GM12878 (cell line): ENCODE data around the gene ACP4. TPM values are rescaled to one million over a fixed set of nuclear protein-coding genes. Genes with fewer than 3 reads are reported as not detected.

Source experiments
- ATAC-seq: fragments of 200-7000 bp; cut with Tn5 transposase; 3 replicates; pipeline ENCODE4 v1.9.1; 2020; ENCODE audit warnings: mild to moderate bottlenecking, moderate library complexity
- BruUV-seq: library from RNA; stranded (reverse); fragments of 400-500 nt; replicated peaks from 2 replicates; lab custom pipeline; 2021; lab: Mats Ljungman, UMichigan
- CTCF ChIA-PET: fragments of 300-600 bp; sonication (Branson Sonifier 250); formaldehyde crosslinking; extraction: SDS; loops from one replicate; lab custom pipeline; 2021; ENCODE audit warnings: inconsistent platforms; lab: Yijun Ruan, JAX
- POLR2A ChIA-PET: fragments of 350-600 bp; formaldehyde crosslinking; extraction: SDS; loops from one replicate; lab custom pipeline; 2021; ENCODE audit warnings: inconsistent platforms; lab: Charles Lee
- RAD21 ChIA-PET: fragments of 300-600 bp; sonication (Branson Sonifier 250); formaldehyde crosslinking; loops from one replicate; lab custom pipeline; 2023; ENCODE audit warnings: antibody characterized with exemption; ENCODE audit not compliant: unreplicated experiment; lab: Charles Lee
- SMC1A ChIA-PET: fragments of 300-600 bp; sonication (Branson Sonifier 250); formaldehyde crosslinking; loops from one replicate; lab custom pipeline; 2023; ENCODE audit not compliant: unreplicated experiment, uncharacterized antibody; lab: Charles Lee
- DNase-seq: peaks from one replicate; pipeline ENCODE4 v3.0.0-alpha.2; 2011; ENCODE audit warnings: low read depth, low spot score
- FAIRE-seq: peaks from 3 replicates; lab custom pipeline; 2011; peaks lifted over from hg19 to GRCh38; lab: Jason Lieb, UNC
- H2AFZ ChIP-seq: 2 replicates; pipeline ENCODE4 v1.6.0; 2011; ENCODE audit warnings: low read depth, low read length, control low read depth; ENCODE audit not compliant: control insufficient read depth
- H3K27ac ChIP-seq: 2 replicates; pipeline ENCODE4 v1.5.1; 2011; ENCODE audit warnings: control low read depth; ENCODE audit not compliant: control insufficient read depth, insufficient read depth
- H3K27me3 ChIP-seq, 2 experiments: replicated peaks in 1 of 2; 2 replicates each; pipeline versions ENCODE4 v1.6.0 to v1.6.1; 2011; ENCODE audit warnings: low read length in 1 of 2; ENCODE audit not compliant: control insufficient read depth in 2 of 2, insufficient read depth in 2 of 2
- H3K36me3 ChIP-seq, 2 experiments: 2 replicates each; pipeline ENCODE4 v1.5.1; 2011; ENCODE audit warnings: low read length in 1 of 2; ENCODE audit not compliant: control insufficient read depth in 2 of 2, insufficient read depth in 2 of 2
- H3K4me1 ChIP-seq: 2 replicates; pipeline ENCODE4 v1.6.1; 2011; ENCODE audit warnings: mild to moderate bottlenecking, low read length, moderate library complexity, mixed read lengths; ENCODE audit not compliant: control insufficient read depth, insufficient read depth
- H3K4me2 ChIP-seq: 2 replicates; pipeline ENCODE4 v1.6.0; 2011; ENCODE audit warnings: control low read depth; ENCODE audit not compliant: control insufficient read depth, insufficient read depth
- H3K4me3 ChIP-seq: fragments of 200-600 bp; sonication (generic); 2 replicates; pipeline ENCODE4 v1.5.1; 2016
- H3K79me2 ChIP-seq: 2 replicates; pipeline ENCODE4 v1.6.0; 2011; ENCODE audit warnings: low read length; ENCODE audit not compliant: control insufficient read depth, insufficient read depth
- H3K9ac ChIP-seq: 2 replicates; pipeline ENCODE4 v1.8.0; 2011; ENCODE audit warnings: low read length, control low read depth, mixed read lengths; ENCODE audit not compliant: control insufficient read depth, insufficient read depth
- H3K9me3 ChIP-seq: replicated peaks from 3 replicates; pipeline ENCODE4 v1.5.1; 2011; ENCODE audit warnings: mild to moderate bottlenecking, low read length; ENCODE audit not compliant: control insufficient read depth, insufficient read depth
- H4K20me1 ChIP-seq: 2 replicates; pipeline ENCODE4 v1.6.0; 2011; ENCODE audit not compliant: control insufficient read depth, insufficient read depth
- CBX5 ChIP-seq: sonication (generic); IDR thresholded peaks from 2 replicates; pipeline ENCODE4 v1.6.1; 2016; ENCODE audit warnings: low read depth, moderate library complexity, mild to moderate bottlenecking, inconsistent platforms
- CHD2 ChIP-seq: IDR thresholded peaks from 2 replicates; pipeline ENCODE4 v1.6.1; 2011; ENCODE audit warnings: low read depth, low read length, improper control_type of control experiment, borderline replicate concordance
- FOS ChIP-seq: IDR thresholded peaks from 3 replicates; pipeline ENCODE4 v1.6.1; 2011; ENCODE audit warnings: borderline replicate concordance; ENCODE audit not compliant: insufficient read length; ENCODE audit errors: extremely low read depth
- GATAD2B ChIP-seq: fragments of 450-650 bp; conservative IDR thresholded peaks from 2 replicates; pipeline ENCODE4 v1.6.1; 2017; ENCODE audit warnings: low read depth, mild to moderate bottlenecking, moderate library complexity
- IKZF2 ChIP-seq, 2 experiments: fragments of 450-650 bp; IDR thresholded peaks; 2 replicates each; pipeline ENCODE4 v1.6.1; 2017; ENCODE audit warnings: mild to moderate bottlenecking in 2 of 2, moderate library complexity in 2 of 2
- MEF2A ChIP-seq: IDR thresholded peaks from 2 replicates; pipeline ENCODE4 v1.6.1; 2011; ENCODE audit warnings: low read depth, mild to moderate bottlenecking, low read length, moderate library complexity; ENCODE audit not compliant: insufficient read depth
- NFXL1 ChIP-seq: fragments of 450-650 bp; IDR thresholded peaks from 2 replicates; pipeline ENCODE4 v1.6.1; 2017; ENCODE audit warnings: antibody characterized with exemption, mild to moderate bottlenecking, borderline replicate concordance
- NFYB ChIP-seq: IDR thresholded peaks from 2 replicates; pipeline ENCODE4 v1.6.1; 2011; ENCODE audit warnings: low read depth, mild to moderate bottlenecking, low read length, improper control_type of control experiment, moderate library complexity; ENCODE audit not compliant: insufficient read depth
- RB1 ChIP-seq: fragments of 450-650 bp; formaldehyde crosslinking; IDR thresholded peaks from 2 replicates; pipeline ENCODE4 v1.6.1; 2017; ENCODE audit warnings: mild to moderate bottlenecking, borderline replicate concordance
- SREBF2 ChIP-seq: IDR thresholded peaks from 2 replicates; pipeline ENCODE4 v1.6.1; 2012; ENCODE audit warnings: mild to moderate bottlenecking, low read length
- STAT1 ChIP-seq: fragments of 450-650 bp; conservative IDR thresholded peaks from 2 replicates; pipeline ENCODE4 v1.6.1; 2014; ENCODE audit warnings: antibody characterized with exemption, mild to moderate bottlenecking
- SUZ12 ChIP-seq: fragments of 200-600 bp; sonication (generic); IDR thresholded peaks from one replicate; pipeline ENCODE4 v1.6.1; 2018; ENCODE audit warnings: antibody characterized with exemption, mild to moderate bottlenecking; ENCODE audit not compliant: unreplicated experiment
- TAF1 ChIP-seq: IDR thresholded peaks from 2 replicates; pipeline ENCODE4 v1.6.1; 2011; ENCODE audit warnings: mild to moderate bottlenecking, low read depth, low read length, borderline replicate concordance
- TCF12 ChIP-seq: IDR thresholded peaks from 2 replicates; pipeline ENCODE4 v1.6.1; 2011; ENCODE audit warnings: low read depth, mild to moderate bottlenecking, low read length
- ZNF24 ChIP-seq: fragments of 450-650 bp; IDR thresholded peaks from 2 replicates; pipeline ENCODE4 v1.6.1; 2017; ENCODE audit warnings: antibody characterized with exemption, mild to moderate bottlenecking
- ZNF622 ChIP-seq: fragments of 450-650 bp; IDR thresholded peaks from 2 replicates; pipeline ENCODE4 v1.6.1; 2017; ENCODE audit warnings: mild to moderate bottlenecking, inconsistent platforms
- WGBS: methylation state at CpG from one replicate; pipeline ENCODE4 v1.1.6; 2016; ENCODE audit warnings: low lambda C conversion rate; ENCODE audit not compliant: insufficient replicate concordance, insufficient coverage; ENCODE audit errors: missing lambda C conversion rate; 5-methylcytosine and 5-hydroxymethylcytosine counted together
- in situ Hi-C: fragments of 300-500 bp; cut with MboI; formaldehyde crosslinking; loops from 9 replicates; pipeline ENCODE4 v1.14.3; 2018; ENCODE audit warnings: mixed read lengths
- intact Hi-C: fragments of 100-400 bp; cut with micrococcal nuclease; formaldehyde crosslinking; loops from one replicate; pipeline ENCODE4 v1.14.2; 2022; ENCODE audit not compliant: unreplicated experiment
- polyA plus RNA-seq, 11 experiments: library from polyadenylated mRNA; depleted of rRNA in 4 of 11; unstranded in 6 of 11; stranded (reverse) in 5 of 11; fragments of >200 nt; fragmentation: Nextera tagmentation in 4 of 11; fragmentation: Illumina TruSeq in 1 of 11; extraction: Ambion mirVana in 4 of 11; extraction: Trizol in 1 of 11; gene quantifications; 1 replicate in 1 of 11; 2 replicates in 10 of 11; pipeline versions ENCODE4 v1.2.1 to v1.2.3, GENCODE V29; 2011 to 2016; ENCODE audit warnings: inconsistent platforms in 2 of 11, missing spikeins in 2 of 11, low read depth in 1 of 11
- total RNA-seq, 4 experiments: library from RNA; depleted of rRNA in 3 of 4; stranded (reverse); fragments of >200 nt in 3 of 4; fragmentation: Illumina TruSeq in 1 of 4; extraction: Trizol in 1 of 4; gene quantifications; 2 replicates each; pipeline versions ENCODE4 v1.2.1 to v1.2.3, GENCODE V29; 2013 to 2021
- TF ChIP-seq, protein P1 (sequence below): fragments of 150-350 bp; IDR thresholded peaks from 2 replicates; pipeline ENCODE4 v1.6.1; 2014; ENCODE audit warnings: mild to moderate bottlenecking, low read depth, low read length

The ACP4 gene
- total and polyA plus RNA-seq, 10 of the 15 experiments (the other 5 are each of a cell fraction or from before 2014, with no cell fraction given) = not detected

DNA sequence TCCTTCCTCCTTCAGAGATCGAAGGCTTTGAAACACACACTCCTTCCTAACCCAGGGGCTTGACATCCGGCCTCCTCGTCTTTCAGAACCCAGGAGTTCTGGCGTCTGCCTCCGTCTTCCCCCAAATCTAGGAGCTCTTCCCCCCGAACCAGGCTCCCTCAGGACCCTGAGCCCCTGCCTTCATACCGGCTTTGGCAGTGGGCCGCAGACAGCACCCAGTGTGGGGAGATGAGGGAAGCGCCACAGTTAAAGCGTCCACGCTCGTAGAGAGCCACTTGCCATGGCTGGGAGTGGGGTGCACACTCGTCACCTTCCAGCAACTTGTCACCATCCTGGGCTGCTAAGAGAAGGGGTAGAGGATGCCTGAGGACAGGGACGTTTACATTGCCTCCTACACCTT lies 37.3 kb downstream of the ACP4 start:
- POLR2A ChIA-PET = no interaction called here
- CTCF ChIA-PET = interaction anchor here (0.5 kb wide), 1 partner anchor 82 kb away, joined by 4 read pairs; no protein-coding TSS in a partner anchor
- no peaks in the 10 kb centered on the region for H4K20me1 ChIP-seq
- no TSS peak for BruUV-seq
- H3K9me3 ChIP-seq = no peaks in the 10 kb centered on the region
- TF ChIP-seq GATAD2B (no peak), SREBF2 (no peak)
- WGBS = 58% methylated on average over 14 of the region's 14 CpGs
- SMC1A ChIA-PET = no interaction called here
- no peak for DNase-seq
- H3K4me1 ChIP-seq = no peaks in the 10 kb centered on the region
- RAD21 ChIA-PET = no interaction called here
- H3K79me2 ChIP-seq = no peaks in the 10 kb centered on the region
- H3K4me2 ChIP-seq = no peak overlapping the region
- H3K27ac ChIP-seq = no peak overlapping the region
- in situ Hi-C loops = no loop called here
- H3K9ac ChIP-seq = no peak overlapping the region
- H3K27me3 ChIP-seq = no peaks in the 10 kb centered on the region
- H2AFZ ChIP-seq = no peak overlapping the region
- no peak for FAIRE-seq
- intact Hi-C loops = no loop called here
- H3K36me3 ChIP-seq = no peaks in the 10 kb centered on the region
- no peak for ATAC-seq
- H3K4me3 ChIP-seq = no peak overlapping the region

DNA sequence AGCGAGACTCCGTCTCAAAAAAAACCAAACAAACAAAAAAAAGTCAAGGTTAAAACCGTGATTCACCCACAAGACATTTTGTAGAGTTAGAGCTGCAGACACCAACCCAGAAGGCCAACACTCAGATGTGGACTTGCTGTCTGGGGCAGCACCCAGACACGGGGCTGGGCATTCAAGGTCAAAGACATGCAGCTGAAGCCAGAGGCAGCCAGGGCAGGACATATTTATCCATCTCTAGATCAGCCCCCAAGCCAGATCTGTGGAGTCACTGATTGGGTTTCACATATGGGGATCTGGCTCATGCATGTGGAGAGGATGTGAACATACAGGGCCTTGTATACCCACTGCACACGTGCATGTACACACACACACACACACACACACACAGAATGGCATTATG lies 39.6 kb downstream of the ACP4 start:
- no peaks in the 10 kb centered on the region for H4K20me1 ChIP-seq
- H3K27me3 ChIP-seq = no peaks in the 10 kb centered on the region
- TF ChIP-seq CHD2 (no peak), TAF1 (no peak), ZNF24 (no peak), TCF12 (no peak), MEF2A (no peak), FOS (no peak), IKZF2 (IDR thresholded peaks at IDR 0.05) (no peak), GATAD2B (no peak), NFYB (no peak), STAT1 (no peak), CBX5 (no peak), NFXL1 (no peak), RB1 (no peak), SUZ12 (no peak), ZNF622 (no peak)
- TF ChIP-seq, protein P1, sequence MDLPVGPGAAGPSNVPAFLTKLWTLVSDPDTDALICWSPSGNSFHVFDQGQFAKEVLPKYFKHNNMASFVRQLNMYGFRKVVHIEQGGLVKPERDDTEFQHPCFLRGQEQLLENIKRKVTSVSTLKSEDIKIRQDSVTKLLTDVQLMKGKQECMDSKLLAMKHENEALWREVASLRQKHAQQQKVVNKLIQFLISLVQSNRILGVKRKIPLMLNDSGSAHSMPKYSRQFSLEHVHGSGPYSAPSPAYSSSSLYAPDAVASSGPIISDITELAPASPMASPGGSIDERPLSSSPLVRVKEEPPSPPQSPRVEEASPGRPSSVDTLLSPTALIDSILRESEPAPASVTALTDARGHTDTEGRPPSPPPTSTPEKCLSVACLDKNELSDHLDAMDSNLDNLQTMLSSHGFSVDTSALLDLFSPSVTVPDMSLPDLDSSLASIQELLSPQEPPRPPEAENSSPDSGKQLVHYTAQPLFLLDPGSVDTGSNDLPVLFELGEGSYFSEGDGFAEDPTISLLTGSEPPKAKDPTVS = no peak
- FAIRE-seq (no peak), DNase-seq (no peak), ATAC-seq (no peak)
- H3K4me3 ChIP-seq = no peak overlapping the region
- RAD21 ChIA-PET = no interaction called here
- no peaks in the 10 kb centered on the region for H3K36me3 ChIP-seq
- no peak overlapping the region for H2AFZ ChIP-seq
- H3K27ac ChIP-seq = no peak overlapping the region
- no peaks in the 10 kb centered on the region for H3K9me3 ChIP-seq
- no TSS peak for BruUV-seq
- H3K4me1 ChIP-seq = no peaks in the 10 kb centered on the region
- 32% methylated on average over 5 of the region's 5 CpGs for WGBS
- H3K9ac ChIP-seq = no peak overlapping the region
- H3K79me2 ChIP-seq = no peaks in the 10 kb centered on the region
- intact Hi-C loops (no loop called here), in situ Hi-C loops (no loop called here)
- POLR2A ChIA-PET = interaction anchor here (1.1 kb wide), 1 partner anchor 29 kb away, joined by 3 read pairs; no protein-coding TSS in a partner anchor
- CTCF ChIA-PET = interaction anchor here (0.9 to 1.3 kb wide), 5 partner anchors 9 to 92 kb away, joined by 3 to 4 read pairs (median 3); no protein-coding TSS in a partner anchor
- SMC1A ChIA-PET = no interaction called here
- H3K4me2 ChIP-seq = no peak overlapping the region
